ENCODE results near the gene CAMTA1. TPM values are rescaled to one million over a fixed set of nuclear protein-coding genes. Genes with fewer than 3 reads are reported as not detected.
"Not testable (repeated sequence)": the region's sequence is repeated elsewhere in the genome, so short reads cannot be mapped to it uniquely, and the experiment has no call there.

The CAMTA1 gene
- polyA plus RNA-seq, 1 of the 3 experiments (the other 2 are of a cell fraction) = 63.1 TPM

GRCh38 chr1:7379441-7379971 is 594.3 kb downstream of the CAMTA1 start:
- H3F3A ChIP-seq (replicated peaks; ENCODE audit: insufficient read depth) = peaks cover 6% of the 10 kb centered on the region
- no peak for DNase-seq
- H3K4me3 ChIP-seq (ENCODE audit: low read depth in 2 of 2, low read length in 1 of 2) = no peak overlapping the region
- no peak for TF ChIP-seq NRF1 (IDR thresholded peaks at IDR 0.05; ENCODE audit: low read depth, low read length)
- TF ChIP-seq TCF12 (IDR thresholded peaks at IDR 0.05) = 0 out of 2 replicates have a peak, but pooled peaks have one; percentile 18
- H3K9me2 ChIP-seq = no peaks in the 10 kb centered on the region
- peak overlapping the region; percentile 26; the same call in 1 of the 2 replicates for H3K9ac ChIP-seq
- H3K27ac ChIP-seq (ENCODE audit: low read depth in 2 of 2, low read length in 1 of 2) = peak overlapping the region; percentile 68 to 78
- peak overlapping the region; percentile 74; the same call in 1 of the 2 replicates for H2AFZ ChIP-seq (ENCODE audit: low read depth)
- H3K4me2 ChIP-seq = peak overlapping the region; percentile 57; the same call in 1 of the 2 replicates
- H3K79me2 ChIP-seq (ENCODE audit: insufficient read depth) = no peaks in the 10 kb centered on the region
- no peaks in the 10 kb centered on the region for H3K9me3 ChIP-seq
- ChIA-PET POLR2A (no interaction called here), CTCF (interaction anchor here (0.9 to 1.4 kb wide), 3 partner anchors 268 to 337 kb away, joined by 3 to 5 read pairs (median 4); no protein-coding TSS in a partner anchor)
- peaks cover 0 to 47% of the 10 kb centered on the region in 2 experiments; a peak in 3 of 4 replicates for H3K4me1 ChIP-seq (ENCODE audit: control insufficient read depth in 1 of 2, insufficient read depth in 2 of 2, low read depth in 1 of 2, low read length in 1 of 2)
- 43% methylated on average over 18 of the region's 18 CpGs for WGBS (ENCODE audit: low lambda C conversion rate)
- H3K27me3 ChIP-seq (ENCODE audit: insufficient read depth) = no peaks in the 10 kb centered on the region
- H4K20me1 ChIP-seq (ENCODE audit: insufficient read depth) = no peaks in the 10 kb centered on the region
- H3K36me3 ChIP-seq (replicated peaks in 1 of 2; ENCODE audit: control insufficient read depth in 1 of 2, insufficient read depth in 2 of 2, low read length in 1 of 2) = no peaks in the 10 kb centered on the region

GRCh38 chr1:7380068-7380467 is 594.8 kb downstream of the CAMTA1 start:
- H3K4me2 ChIP-seq; H3K27me3 ChIP-seq (ENCODE audit: insufficient read depth); H4K20me1 ChIP-seq (ENCODE audit: insufficient read depth); H3K36me3 ChIP-seq (replicated peaks in 1 of 2; ENCODE audit: control insufficient read depth in 1 of 2, insufficient read depth in 2 of 2, low read length in 1 of 2); H3K4me3 ChIP-seq (ENCODE audit: low read depth in 2 of 2, low read length in 1 of 2); H3K9ac ChIP-seq; H3K9me2 ChIP-seq; POLR2A ChIA-PET; DNase-seq; H3K9me3 ChIP-seq; H3K79me2 ChIP-seq (ENCODE audit: insufficient read depth); H3F3A ChIP-seq (replicated peaks; ENCODE audit: insufficient read depth); H2AFZ ChIP-seq (ENCODE audit: low read depth): not testable (repeated sequence)
- H3K4me1 ChIP-seq (ENCODE audit: control insufficient read depth in 1 of 2, insufficient read depth in 2 of 2, low read depth in 1 of 2, low read length in 1 of 2) = peaks cover 0 to 47% of the 10 kb centered on the region in 2 experiments; a peak in 3 of 4 replicates
- H3K27ac ChIP-seq (ENCODE audit: low read depth in 2 of 2, low read length in 1 of 2) = peak overlapping the region; percentile 68 to 78; a peak in 3 of 4 replicates
- 100% methylated on average over 8 of the region's 9 CpGs for WGBS (ENCODE audit: low lambda C conversion rate)
- CTCF ChIA-PET = interaction anchor here (0.9 to 1.4 kb wide), 2 partner anchors 309 to 337 kb away, joined by 4 to 5 read pairs; no protein-coding TSS in a partner anchor

DNA sequence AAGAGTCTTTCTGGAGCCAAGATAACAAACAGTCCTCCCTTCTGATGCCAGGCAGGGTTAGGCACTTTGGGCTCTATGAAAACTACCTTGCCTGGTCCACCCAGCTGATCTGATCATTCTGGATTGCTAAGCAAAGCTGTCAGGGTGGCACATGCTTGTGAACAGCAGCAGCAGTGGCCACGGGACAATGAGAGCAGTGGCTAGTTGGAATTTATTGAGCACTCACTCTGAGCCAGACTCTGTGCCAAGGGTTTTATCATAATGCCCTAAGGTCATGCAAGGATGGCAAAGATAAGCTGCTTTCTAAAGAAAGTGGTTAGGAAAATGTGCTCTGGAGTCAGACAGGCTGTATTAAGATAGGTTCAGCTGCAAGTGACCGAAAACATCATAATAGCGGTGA is 595.5 kb downstream of the CAMTA1 start:
- Histone ChIP-seq H3K9me2 (no peaks in the 10 kb centered on the region), H3K4me3 (ENCODE audit: low read depth in 2 of 2, low read length in 1 of 2) (no peak overlapping the region), H3K4me1 (ENCODE audit: control insufficient read depth in 1 of 2, insufficient read depth in 2 of 2, low read depth in 1 of 2, low read length in 1 of 2) (peaks cover 0 to 45% of the 10 kb centered on the region in 2 experiments; a peak in 3 of 4 replicates), H3K36me3 (replicated peaks in 1 of 2; ENCODE audit: control insufficient read depth in 1 of 2, insufficient read depth in 2 of 2, low read length in 1 of 2) (no peaks in the 10 kb centered on the region), H3F3A (replicated peaks; ENCODE audit: insufficient read depth) (peaks cover 6% of the 10 kb centered on the region), H3K4me2 (no peak overlapping the region), H3K9me3 (no peaks in the 10 kb centered on the region), H3K27ac (ENCODE audit: low read depth in 2 of 2, low read length in 1 of 2) (peak overlapping the region in 1 of 2 experiments; percentile 54; a peak in 2 of 4 replicates), H3K27me3 (ENCODE audit: insufficient read depth) (no peaks in the 10 kb centered on the region), H4K20me1 (ENCODE audit: insufficient read depth) (no peaks in the 10 kb centered on the region), H3K9ac (no peak overlapping the region), H2AFZ (ENCODE audit: low read depth) (no peak overlapping the region), H3K79me2 (ENCODE audit: insufficient read depth) (no peaks in the 10 kb centered on the region)
- DNase-seq = peak; percentile 56
- ChIA-PET CTCF (no interaction called here), POLR2A (interaction anchor here (0.5 kb wide), 1 partner anchor 31 kb away, joined by 3 read pairs; no protein-coding TSS in a partner anchor)
- WGBS (ENCODE audit: low lambda C conversion rate) = 88% methylated on average over 3 of the region's 3 CpGs
- TF ChIP-seq GABPA (IDR thresholded peaks at IDR 0.05; ENCODE audit: low read depth) = no peak
- peak in 1 of 2 experiments; percentile 50; a peak in 1 of 4 replicates for TF ChIP-seq EP300 (IDR thresholded peaks at IDR 0.05; ENCODE audit: borderline replicate concordance in 1 of 2, low read depth in 1 of 2, low read length in 1 of 2)
- TF ChIP-seq FOSL2 (IDR thresholded peaks at IDR 0.05; ENCODE audit: borderline replicate concordance, low read depth) = no peak
- TF ChIP-seq FOXJ3 (CRISPR knock-in tag; IDR thresholded peaks at IDR 0.05) = no peak
- peak; percentile 47 for TF ChIP-seq CHD2 (IDR thresholded peaks at IDR 0.05; ENCODE audit: low read length, partially characterized antibody)
- peak; percentile 12; the same call in 1 of the 2 replicates for TF ChIP-seq RAD21 (IDR thresholded peaks at IDR 0.05; ENCODE audit: low read length)
- TF ChIP-seq ELF1 (IDR thresholded peaks at IDR 0.05) = no peak
- TF ChIP-seq, protein P1, sequence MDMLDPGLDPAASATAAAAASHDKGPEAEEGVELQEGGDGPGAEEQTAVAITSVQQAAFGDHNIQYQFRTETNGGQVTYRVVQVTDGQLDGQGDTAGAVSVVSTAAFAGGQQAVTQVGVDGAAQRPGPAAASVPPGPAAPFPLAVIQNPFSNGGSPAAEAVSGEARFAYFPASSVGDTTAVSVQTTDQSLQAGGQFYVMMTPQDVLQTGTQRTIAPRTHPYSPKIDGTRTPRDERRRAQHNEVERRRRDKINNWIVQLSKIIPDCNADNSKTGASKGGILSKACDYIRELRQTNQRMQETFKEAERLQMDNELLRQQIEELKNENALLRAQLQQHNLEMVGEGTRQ (IDR thresholded peaks at IDR 0.05; ENCODE audit: borderline replicate concordance, low read depth, low read length) = no peak
- peak; percentile 79; the same call in 1 of the 2 replicates for TF ChIP-seq MXI1 (IDR thresholded peaks at IDR 0.05; ENCODE audit: low read depth, low read length)
- TF ChIP-seq NRF1 (IDR thresholded peaks at IDR 0.05; ENCODE audit: low read depth, low read length) = no peak
- TF ChIP-seq SMC3 (IDR thresholded peaks at IDR 0.05; ENCODE audit: low read depth, low read length) = no peak
- peak; percentile 67 for TF ChIP-seq GATA2 (CRISPR knock-in tag; IDR thresholded peaks at IDR 0.05)
- TF ChIP-seq RCOR1 (IDR thresholded peaks at IDR 0.05; ENCODE audit: low read length) = peak; percentile 68
- no peak for TF ChIP-seq YY1 (IDR thresholded peaks at IDR 0.05; ENCODE audit: low read depth)

DNA sequence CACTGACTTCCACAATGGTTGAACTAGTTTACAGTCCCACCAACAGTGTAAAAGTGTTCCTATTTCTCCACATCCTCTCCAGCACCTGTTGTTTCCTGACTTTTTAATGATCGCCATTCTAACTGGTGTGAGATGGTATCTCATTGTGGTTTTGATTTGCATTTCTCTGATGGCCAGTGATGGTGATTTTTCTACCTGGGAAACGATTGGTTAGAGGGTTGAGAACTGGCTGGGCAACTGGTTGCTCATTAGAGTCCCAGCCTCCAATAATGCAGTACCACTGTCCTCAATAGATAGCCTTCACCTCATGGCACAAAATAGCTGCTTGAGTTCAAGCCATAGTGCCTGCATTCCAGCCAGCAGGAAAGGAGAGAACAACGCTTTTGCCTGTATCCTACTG is 596.5 kb downstream of the CAMTA1 start:
- H3K9me2 ChIP-seq; H3K4me3 ChIP-seq (ENCODE audit: low read depth in 2 of 2, low read length in 1 of 2); H3K4me2 ChIP-seq; H3K9me3 ChIP-seq; H3K27ac ChIP-seq (ENCODE audit: low read depth in 2 of 2, low read length in 1 of 2); H3K36me3 ChIP-seq (replicated peaks in 1 of 2; ENCODE audit: control insufficient read depth in 1 of 2, insufficient read depth in 2 of 2, low read length in 1 of 2); H3F3A ChIP-seq (replicated peaks; ENCODE audit: insufficient read depth); POLR2A ChIA-PET; H2AFZ ChIP-seq (ENCODE audit: low read depth); H3K27me3 ChIP-seq (ENCODE audit: insufficient read depth); CTCF ChIA-PET; DNase-seq; H3K79me2 ChIP-seq (ENCODE audit: insufficient read depth); H4K20me1 ChIP-seq (ENCODE audit: insufficient read depth); H3K9ac ChIP-seq: not testable (repeated sequence)
- peaks cover 0 to 35% of the 10 kb centered on the region in 2 experiments; a peak in 3 of 4 replicates for H3K4me1 ChIP-seq (ENCODE audit: control insufficient read depth in 1 of 2, insufficient read depth in 2 of 2, low read depth in 1 of 2, low read length in 1 of 2)
- WGBS (ENCODE audit: low lambda C conversion rate) = 66% methylated on average over 2 of the region's 3 CpGs
